HepG2 (cell line): ENCODE data around the gene HDLBP. TPM values are rescaled to one million over a fixed set of nuclear protein-coding genes. Genes with fewer than 3 reads are reported as not detected.

Experiments used
- CHD4 ChIP-seq: fragments of 200-600 bp; sonication (generic); IDR thresholded peaks from 2 replicates; pipeline ENCODE4 v1.7.0; 2017; ENCODE audit warnings: mild to moderate bottlenecking, low read length, borderline replicate concordance
- DMTF1 ChIP-seq: sonication (generic); formaldehyde crosslinking; IDR thresholded peaks from 2 replicates; pipeline ENCODE4 v1.4.0; 2020; ENCODE audit warnings: mild to moderate bottlenecking, missing genetic modification reagents
- ELF1 ChIP-seq: sonication (generic); formaldehyde crosslinking; IDR thresholded peaks from 2 replicates; pipeline ENCODE4 v1.4.0; 2020; ENCODE audit warnings: missing genetic modification reagents
- HMGA1 ChIP-seq: sonication (generic); formaldehyde crosslinking; conservative IDR thresholded peaks from 2 replicates; pipeline ENCODE4 v1.4.0; 2020; ENCODE audit warnings: missing genetic modification reagents
- JARID2 ChIP-seq: sonication (generic); formaldehyde crosslinking; IDR thresholded peaks from 2 replicates; pipeline ENCODE4 v1.8.1; 2023; ENCODE audit warnings: missing genetic modification reagents, inconsistent platforms; ENCODE audit not compliant: insufficient replicate concordance
- TFE3 ChIP-seq: IDR thresholded peaks from 2 replicates; pipeline ENCODE4 v1.6.1; 2016
- THAP9 ChIP-seq: sonication (generic); formaldehyde crosslinking; IDR thresholded peaks from 2 replicates; pipeline ENCODE4; 2020; ENCODE audit warnings: missing genetic modification reagents, mild to moderate bottlenecking, borderline replicate concordance
- ZFYVE20 ChIP-seq: sonication (generic); formaldehyde crosslinking; IDR thresholded peaks from 2 replicates; pipeline ENCODE4 v1.8.0; 2023; ENCODE audit warnings: low read depth, mild to moderate bottlenecking, moderate library complexity, missing genetic modification reagents, borderline replicate concordance
- ZNF850 ChIP-seq: sonication (generic); formaldehyde crosslinking; conservative IDR thresholded peaks from 2 replicates; pipeline ENCODE4 v1.9.0; 2021; ENCODE audit warnings: mild to moderate bottlenecking, missing genetic modification reagents
- polyA plus RNA-seq, 8 experiments: library from polyadenylated mRNA; depleted of rRNA in 3 of 8; stranded (reverse) in 7 of 8; unstranded in 1 of 8; fragments of >200 nt; fragmentation: Illumina TruSeq in 4 of 8; extraction: Trizol in 4 of 8; gene quantifications; 2 replicates each; pipeline versions ENCODE4 v1.2.1 to v1.2.3, GENCODE V29; 2011 to 2016; ENCODE audit warnings: low read depth in 4 of 8, missing spikeins in 1 of 8, mixed read lengths in 1 of 8; ENCODE audit not compliant: insufficient read depth in 1 of 8
- total RNA-seq, 5 experiments: library from RNA; depleted of rRNA; stranded (reverse); fragments of >200 nt; fragmentation: Illumina TruSeq; extraction: Trizol; gene quantifications; 2 replicates each; pipeline ENCODE4 v1.2.3, GENCODE V29; 2016; ENCODE audit warnings: low read depth in 1 of 5
- TF ChIP-seq, protein P1 (sequence below): sonication (generic); formaldehyde crosslinking; IDR thresholded peaks from 2 replicates; pipeline ENCODE4 v1.5.0; 2020; ENCODE audit warnings: missing genetic modification reagents
- TF ChIP-seq, protein P2 (sequence below): IDR thresholded peaks from 2 replicates; pipeline ENCODE4 v1.6.1; 2016; ENCODE audit warnings: low read depth, borderline replicate concordance
- TF ChIP-seq, protein P3 (sequence below): sonication (generic); formaldehyde crosslinking; IDR thresholded peaks from 2 replicates; pipeline ENCODE4 v1.8.1; 2023; ENCODE audit warnings: mild to moderate bottlenecking, moderate library complexity, missing genetic modification reagents
- TF ChIP-seq, protein P4 (sequence below): sonication (generic); formaldehyde crosslinking; IDR thresholded peaks from 2 replicates; pipeline ENCODE4 v1.5.0; 2020; ENCODE audit warnings: mild to moderate bottlenecking, missing genetic modification reagents

Gene HDLBP
- total and polyA plus RNA-seq, 2 of the 13 experiments (the other 11 are each of a cell fraction or from before 2014, with no cell fraction given): 464 to 707 TPM

GRCh38 chr2:241314226-241315092, 1.0 kb downstream of the HDLBP start (continued):
- TF ChIP-seq THAP9 (CRISPR knock-in tag): no peak
- peak; percentile 94; the same call in 1 of the 2 replicates for TF ChIP-seq HMGA1 (CRISPR knock-in tag)
- TF ChIP-seq, protein P1, sequence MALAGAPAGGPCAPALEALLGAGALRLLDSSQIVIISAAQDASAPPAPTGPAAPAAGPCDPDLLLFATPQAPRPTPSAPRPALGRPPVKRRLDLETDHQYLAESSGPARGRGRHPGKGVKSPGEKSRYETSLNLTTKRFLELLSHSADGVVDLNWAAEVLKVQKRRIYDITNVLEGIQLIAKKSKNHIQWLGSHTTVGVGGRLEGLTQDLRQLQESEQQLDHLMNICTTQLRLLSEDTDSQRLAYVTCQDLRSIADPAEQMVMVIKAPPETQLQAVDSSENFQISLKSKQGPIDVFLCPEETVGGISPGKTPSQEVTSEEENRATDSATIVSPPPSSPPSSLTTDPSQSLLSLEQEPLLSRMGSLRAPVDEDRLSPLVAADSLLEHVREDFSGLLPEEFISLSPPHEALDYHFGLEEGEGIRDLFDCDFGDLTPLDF (CRISPR knock-in tag): no peak
- TF ChIP-seq ZFYVE20 (CRISPR knock-in tag): 0 out of 2 replicates have a peak, but pooled peaks have one; percentile 57
- TF ChIP-seq DMTF1 (CRISPR knock-in tag): no peak
- no peak for TF ChIP-seq JARID2
- TF ChIP-seq CHD4: no peak; the same call in 1 of the 2 replicates
- TF ChIP-seq, protein P2, sequence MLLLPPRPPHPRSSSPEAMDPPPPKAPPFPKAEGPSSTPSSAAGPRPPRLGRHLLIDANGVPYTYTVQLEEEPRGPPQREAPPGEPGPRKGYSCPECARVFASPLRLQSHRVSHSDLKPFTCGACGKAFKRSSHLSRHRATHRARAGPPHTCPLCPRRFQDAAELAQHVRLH (CRISPR knock-in tag): 0 out of 2 replicates have a peak, but pooled peaks have one; percentile 28
- no peak for TF ChIP-seq ELF1 (CRISPR knock-in tag)
- no peak for TF ChIP-seq ZNF850
- TF ChIP-seq, protein P3, sequence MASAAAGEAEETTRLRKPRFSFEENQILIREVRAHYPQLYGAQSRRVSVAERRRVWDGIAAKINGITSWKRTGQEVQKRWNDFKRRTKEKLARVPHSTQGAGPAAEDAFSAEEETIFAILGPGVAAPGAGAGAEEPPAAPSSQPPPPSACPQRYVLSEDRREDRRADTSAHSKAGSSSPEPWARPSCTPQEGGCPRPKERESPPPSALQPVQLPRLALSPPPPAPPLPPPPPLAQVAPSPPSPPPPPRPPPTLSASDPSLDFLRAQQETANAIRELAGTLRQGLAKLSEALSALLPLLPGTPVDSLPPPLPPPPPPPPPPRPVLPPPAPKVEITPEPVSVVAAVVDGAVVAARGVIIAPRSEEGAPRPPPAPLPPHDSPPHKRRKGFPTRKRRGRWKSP (CRISPR knock-in tag): 0 out of 2 replicates have a peak, but pooled peaks have one; percentile 74
- TF ChIP-seq, protein P4, sequence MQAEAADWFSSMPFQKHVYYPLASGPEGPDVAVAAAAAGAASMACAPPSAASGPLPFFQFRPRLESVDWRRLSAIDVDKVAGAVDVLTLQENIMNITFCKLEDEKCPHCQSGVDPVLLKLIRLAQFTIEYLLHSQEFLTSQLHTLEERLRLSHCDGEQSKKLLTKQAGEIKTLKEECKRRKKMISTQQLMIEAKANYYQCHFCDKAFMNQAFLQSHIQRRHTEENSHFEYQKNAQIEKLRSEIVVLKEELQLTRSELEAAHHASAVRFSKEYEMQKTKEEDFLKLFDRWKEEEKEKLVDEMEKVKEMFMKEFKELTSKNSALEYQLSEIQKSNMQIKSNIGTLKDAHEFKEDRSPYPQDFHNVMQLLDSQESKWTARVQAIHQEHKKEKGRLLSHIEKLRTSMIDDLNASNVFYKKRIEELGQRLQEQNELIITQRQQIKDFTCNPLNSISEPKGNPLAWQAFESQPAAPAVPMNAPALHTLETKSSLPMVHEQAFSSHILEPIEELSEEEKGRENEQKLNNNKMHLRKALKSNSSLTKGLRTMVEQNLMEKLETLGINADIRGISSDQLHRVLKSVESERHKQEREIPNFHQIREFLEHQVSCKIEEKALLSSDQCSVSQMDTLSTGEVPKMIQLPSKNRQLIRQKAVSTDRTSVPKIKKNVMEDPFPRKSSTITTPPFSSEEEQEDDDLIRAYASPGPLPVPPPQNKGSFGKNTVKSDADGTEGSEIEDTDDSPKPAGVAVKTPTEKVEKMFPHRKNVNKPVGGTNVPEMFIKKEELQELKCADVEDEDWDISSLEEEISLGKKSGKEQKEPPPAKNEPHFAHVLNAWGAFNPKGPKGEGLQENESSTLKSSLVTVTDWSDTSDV (CRISPR knock-in tag): no peak
- no peak for TF ChIP-seq TFE3 (CRISPR knock-in tag)
